COLO668 (cell line): ENCODE data around the gene EXT2.

Experiments
- DNase-seq: peaks from one replicate; lab custom pipeline; 2025; ENCODE audit not compliant: unreplicated experiment; lab: John Stamatoyannopoulos, UW

The EXT2 gene

GRCh38 chr11:44083906-44084305 is 11.6 kb upstream of the EXT2 start:
- DNase-seq = no peak

- no peak for DNase-seq
Measured at GRCh38 chr11:44085330-44085729, 10.1 kb upstream of the EXT2 start.

GRCh38 chr11:44088377-44088776 is 7.1 kb upstream of the EXT2 start:
- DNase-seq = no peak

GRCh38 chr11:44088871-44089270 is 6.6 kb upstream of the EXT2 start:
- no peak for DNase-seq

GRCh38 chr11:44090539-44090938 is 4.9 kb upstream of the EXT2 start:
- DNase-seq = no peak

- DNase-seq = peak; percentile 84
Measured at GRCh38 chr11:44094260-44094868, 1.1 kb upstream of the EXT2 start.

GRCh38 chr11:44096360-44097185 is 1.1 kb downstream of the EXT2 start:
- no peak for DNase-seq

GRCh38 chr11:44097821-44098220 is 2.3 kb downstream of the EXT2 start:
- DNase-seq = no peak

- no peak for DNase-seq
Measured at GRCh38 chr11:44101098-44101497, 5.6 kb downstream of the EXT2 start.

- DNase-seq = no peak
Measured at GRCh38 chr11:44104481-44105294, 9.2 kb downstream of the EXT2 start.

GRCh38 chr11:44108260-44108659 is 12.8 kb downstream of the EXT2 start:
- DNase-seq = no peak

- peak; percentile 43 for DNase-seq
Measured at GRCh38 chr11:44110231-44110679, 14.8 kb downstream of the EXT2 start.

- DNase-seq = no peak
Measured at GRCh38 chr11:44112091-44112821, 16.8 kb downstream of the EXT2 start.

- no peak for DNase-seq
Measured at GRCh38 chr11:44113018-44113417, 17.5 kb downstream of the EXT2 start.

GRCh38 chr11:44113572-44113971 is 18.1 kb downstream of the EXT2 start:
- DNase-seq = no peak

GRCh38 chr11:44116234-44116830 is 20.9 kb downstream of the EXT2 start:
- no peak for DNase-seq

GRCh38 chr11:44120169-44120568 is 24.7 kb downstream of the EXT2 start:
- DNase-seq = no peak

GRCh38 chr11:44125598-44125997 is 30.1 kb downstream of the EXT2 start:
- DNase-seq = no peak

- no peak for DNase-seq
Measured at GRCh38 chr11:44126304-44126703, 30.8 kb downstream of the EXT2 start.

- DNase-seq = no peak
Measured at GRCh38 chr11:44127130-44127529, 31.7 kb downstream of the EXT2 start.

GRCh38 chr11:44128729-44129128 is 33.3 kb downstream of the EXT2 start:
- no peak for DNase-seq
